GM18511 (cell line): ENCODE measurements around the gene SFXN4.
"Not testable (repeated sequence)": the region's sequence is repeated elsewhere in the genome, so short reads cannot be mapped to it uniquely, and the experiment has no call there.

Experiments used
- ATAC-seq: cut with Tn5 transposase; IDR thresholded peaks from one replicate; pipeline ENCODE4 v1.9.1; 2021; ENCODE audit warnings: mild to moderate bottlenecking, moderate library complexity; ENCODE audit not compliant: unreplicated experiment

The SFXN4 gene

DNA sequence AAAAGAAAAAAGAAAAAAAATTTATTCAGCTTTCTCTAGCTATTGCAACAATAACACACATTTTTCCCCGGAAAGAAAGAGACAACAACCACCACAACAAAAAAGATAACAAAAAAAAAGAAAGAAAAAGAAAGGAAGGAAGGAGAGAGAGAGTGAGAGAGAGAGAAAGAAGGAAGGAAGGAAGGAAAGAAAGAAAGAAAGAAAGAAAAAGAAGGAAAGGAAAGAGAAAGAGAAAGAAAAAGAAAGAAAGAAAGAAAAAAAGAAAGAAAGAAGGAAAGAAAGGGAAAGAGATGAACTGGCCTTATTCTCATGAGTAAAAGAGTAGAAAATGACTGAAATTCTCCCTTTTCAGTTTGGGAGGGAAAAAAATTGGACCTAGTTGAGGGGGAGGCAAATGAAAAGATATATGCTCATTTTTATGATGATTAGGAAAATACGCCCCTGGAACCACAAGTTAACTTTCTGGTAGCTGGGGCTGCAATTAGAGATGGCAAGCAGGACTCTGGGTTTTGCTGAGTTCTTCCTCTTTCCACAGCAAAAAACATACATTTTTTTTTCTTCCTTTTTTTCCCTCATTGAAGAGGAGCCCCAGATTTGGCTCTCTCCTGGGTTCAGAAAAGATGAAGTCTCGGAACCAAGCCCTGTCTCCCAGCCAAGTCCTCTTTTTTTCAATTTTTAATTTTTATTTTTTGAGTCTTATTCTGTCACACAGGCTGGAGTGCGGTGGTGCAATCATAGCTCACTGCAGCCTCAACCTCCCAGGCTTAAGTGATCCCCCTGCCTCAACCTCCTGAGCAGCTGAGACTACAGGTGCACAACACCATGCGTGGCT lies 25.7 kb upstream of the SFXN4 start:
- no peak for ATAC-seq

- ATAC-seq, result no peak
These were observed 24.8 kb upstream of the SFXN4 start for GRCh38 chr10:119190353-119190752.

GRCh38 chr10:119189811-119190282 lies 24.3 kb upstream of the SFXN4 start:
- ATAC-seq, result no peak

DNA sequence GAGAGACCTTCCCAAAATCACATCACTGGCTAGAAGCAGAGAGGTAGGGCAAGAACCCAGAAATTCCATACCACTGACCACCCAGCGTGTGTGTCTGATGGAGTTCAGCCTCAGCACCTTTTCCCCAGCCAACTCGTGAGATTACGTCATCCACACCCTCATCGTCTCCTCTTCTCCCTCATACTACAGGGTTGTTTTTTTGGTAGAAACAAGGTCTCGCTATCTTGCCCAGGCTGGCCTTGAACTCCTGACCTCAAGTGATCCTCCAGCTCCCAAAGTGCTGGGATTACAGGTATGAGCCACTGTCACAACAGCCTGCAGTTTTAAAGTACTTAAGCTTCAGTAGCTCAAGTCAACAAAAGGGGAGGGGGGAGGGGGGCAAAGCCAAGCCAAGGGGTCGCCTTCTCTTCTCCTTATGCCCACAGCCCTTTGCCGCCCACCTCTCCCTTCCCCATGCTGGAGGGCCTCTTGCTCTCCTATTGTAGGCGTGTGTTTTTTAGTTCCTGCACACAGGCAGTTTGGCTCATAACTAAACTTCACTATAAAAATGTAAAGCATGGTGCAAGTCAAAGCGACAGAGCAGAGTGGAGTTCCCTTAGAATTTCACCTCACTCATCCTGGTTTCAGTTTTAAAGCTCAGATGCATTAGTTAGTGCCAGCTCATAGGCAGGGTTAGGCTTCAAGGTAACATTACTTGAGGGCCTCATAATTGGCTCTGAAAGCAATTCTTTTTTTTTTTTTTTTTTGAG lies 18.3 kb upstream of the SFXN4 start:
- no peak for ATAC-seq

DNA sequence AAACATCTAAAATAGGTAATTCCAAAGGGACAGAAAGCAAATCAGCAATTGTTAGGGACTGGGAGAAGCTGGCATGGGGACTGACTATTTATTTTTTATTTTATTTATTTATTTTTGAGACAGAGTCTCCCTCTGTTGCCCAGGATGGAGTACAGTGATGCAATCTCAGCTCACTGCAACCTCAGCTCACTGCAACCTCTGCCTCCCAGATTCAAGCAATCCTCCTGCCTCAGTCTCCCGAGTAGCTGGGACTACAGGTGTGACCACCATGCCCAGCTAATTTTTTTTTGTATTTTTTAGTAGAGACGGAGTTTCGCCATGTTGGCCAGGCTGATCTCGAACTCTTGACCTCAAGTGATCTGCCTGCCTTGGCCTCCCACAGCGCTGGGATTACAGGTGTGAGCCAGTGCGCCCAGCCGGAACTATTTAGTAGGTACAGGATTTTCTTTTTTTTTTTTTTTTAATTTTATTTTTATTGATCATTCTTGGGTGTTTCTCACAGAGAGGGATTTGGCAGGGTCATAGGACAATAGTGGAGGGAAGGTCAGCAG lies 15.4 kb upstream of the SFXN4 start:
- ATAC-seq, result not testable (repeated sequence)

- ATAC-seq, result peak; percentile 95
These were observed 13.0 kb upstream of the SFXN4 start, which contains the start of gene PRDX3 for GRCh38 chr10:119178372-119179119. Gene PRDX3, minus strand, starts transcription at chr10:119178812. Its CDS starts 22 bp downstream, at chr10:119178790.

DNA sequence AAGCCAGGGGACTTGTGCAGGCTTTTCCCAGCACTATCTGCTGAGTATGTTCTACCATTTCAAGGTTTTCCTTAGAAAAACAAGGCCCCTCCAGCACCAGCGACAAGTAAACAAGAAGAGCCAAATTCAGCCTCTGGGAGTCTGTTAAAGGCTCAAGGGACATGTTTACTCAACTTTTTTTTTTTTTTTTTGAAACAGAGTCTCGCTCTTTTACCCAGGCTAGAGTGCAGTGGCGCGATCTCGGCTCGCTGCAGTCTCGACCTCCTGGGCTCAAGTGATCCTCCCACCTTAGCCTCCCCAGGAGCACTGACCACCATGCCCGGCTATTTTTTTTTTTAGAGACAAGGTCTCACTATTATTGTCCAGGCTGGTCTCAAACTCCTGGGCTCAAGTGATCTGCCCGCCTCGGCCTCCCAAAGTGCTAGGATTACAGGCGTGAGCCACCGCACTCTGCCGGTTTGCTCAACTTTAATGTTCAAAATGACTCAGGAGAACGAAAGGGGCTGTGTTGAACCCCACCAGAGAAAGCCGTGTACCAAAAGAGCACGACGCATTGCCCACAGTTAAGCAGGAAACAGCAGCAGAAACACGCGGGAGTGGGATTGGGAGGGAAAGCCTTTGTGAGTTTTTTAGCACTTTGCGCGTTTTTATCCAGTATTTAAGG lies 12.3 kb upstream of the SFXN4 start:
- peak; percentile 33 for ATAC-seq

DNA sequence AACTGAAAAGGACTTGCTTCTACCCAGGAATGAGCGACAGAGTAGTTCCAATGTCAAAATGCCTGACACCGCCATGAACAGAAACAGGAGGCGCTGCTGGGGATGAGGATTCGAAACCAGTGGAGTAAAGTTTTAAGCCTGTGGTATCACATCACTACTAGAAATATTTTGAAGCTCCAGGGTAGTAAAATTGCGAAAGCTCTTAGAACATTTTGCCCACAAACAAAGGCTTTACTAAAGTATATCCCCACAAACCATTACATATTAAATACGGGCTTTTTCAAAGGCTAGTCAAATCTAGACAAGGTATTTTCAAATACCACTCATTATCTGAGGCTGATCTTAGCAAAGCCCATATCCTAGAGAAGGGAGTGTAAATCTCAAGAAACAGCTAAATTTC lies 10.7 kb upstream of the SFXN4 start:
- no peak for ATAC-seq

- no peak for ATAC-seq
These were observed 8.6 kb upstream of the SFXN4 start for GRCh38 chr10:119174109-119174508.

DNA sequence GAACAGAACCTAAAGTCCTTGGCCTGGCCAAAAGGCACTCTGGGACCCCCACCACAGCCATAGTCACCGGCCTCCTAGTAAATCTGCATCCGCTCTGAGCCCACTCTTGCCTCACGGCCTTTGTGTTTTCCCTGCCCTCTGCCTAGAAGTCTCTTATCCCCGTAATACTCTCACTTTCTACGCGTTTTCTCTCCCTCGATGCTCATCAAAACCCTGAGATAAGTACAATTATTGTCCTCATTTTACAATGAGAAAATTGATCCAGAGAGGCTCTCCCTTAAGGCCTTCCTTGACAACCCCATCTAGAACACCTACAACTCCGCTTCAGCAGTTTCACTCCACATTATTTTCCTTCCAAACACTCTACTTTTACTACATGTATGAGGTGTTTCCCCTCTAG lies 1.5 kb upstream of the SFXN4 start:
- no peak for ATAC-seq

- ATAC-seq, result no peak
These were observed 1.1 kb upstream of the SFXN4 start for GRCh38 chr10:119166564-119166963.

GRCh38 chr10:119166118-119166500 lies 595 bp upstream of the SFXN4 start:
- ATAC-seq, result peak; percentile 11

DNA sequence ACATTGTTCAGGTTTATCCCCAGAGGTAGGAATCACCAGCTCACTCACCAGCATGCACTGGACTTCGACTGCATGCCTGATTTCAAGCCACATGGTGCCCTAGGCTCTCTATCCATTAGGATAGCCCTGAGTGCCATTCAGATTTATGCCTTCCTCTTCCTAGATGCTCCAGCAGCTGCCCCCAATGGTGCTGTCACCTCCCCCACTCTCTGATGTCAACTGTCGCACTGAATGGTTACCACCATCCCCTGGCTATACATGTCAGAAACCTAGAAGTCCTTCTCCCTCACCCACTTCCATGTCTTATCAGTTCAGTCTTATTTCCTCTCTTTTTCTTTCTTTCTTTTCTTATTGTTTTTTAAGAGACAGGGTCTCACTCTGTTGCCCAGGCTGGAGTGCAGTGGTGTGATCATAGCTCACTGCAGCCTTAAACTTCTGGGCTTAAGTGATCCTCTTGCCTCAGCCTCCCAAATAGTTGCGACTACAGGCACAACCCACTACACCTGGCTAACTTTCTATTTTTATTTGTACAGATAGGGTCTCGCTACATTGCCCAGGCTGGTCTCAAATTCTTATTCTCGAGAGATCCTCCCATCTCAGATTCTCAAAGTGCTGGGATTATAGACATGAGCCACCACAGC lies 2.9 kb downstream of the SFXN4 start:
- ATAC-seq, result no peak

DNA sequence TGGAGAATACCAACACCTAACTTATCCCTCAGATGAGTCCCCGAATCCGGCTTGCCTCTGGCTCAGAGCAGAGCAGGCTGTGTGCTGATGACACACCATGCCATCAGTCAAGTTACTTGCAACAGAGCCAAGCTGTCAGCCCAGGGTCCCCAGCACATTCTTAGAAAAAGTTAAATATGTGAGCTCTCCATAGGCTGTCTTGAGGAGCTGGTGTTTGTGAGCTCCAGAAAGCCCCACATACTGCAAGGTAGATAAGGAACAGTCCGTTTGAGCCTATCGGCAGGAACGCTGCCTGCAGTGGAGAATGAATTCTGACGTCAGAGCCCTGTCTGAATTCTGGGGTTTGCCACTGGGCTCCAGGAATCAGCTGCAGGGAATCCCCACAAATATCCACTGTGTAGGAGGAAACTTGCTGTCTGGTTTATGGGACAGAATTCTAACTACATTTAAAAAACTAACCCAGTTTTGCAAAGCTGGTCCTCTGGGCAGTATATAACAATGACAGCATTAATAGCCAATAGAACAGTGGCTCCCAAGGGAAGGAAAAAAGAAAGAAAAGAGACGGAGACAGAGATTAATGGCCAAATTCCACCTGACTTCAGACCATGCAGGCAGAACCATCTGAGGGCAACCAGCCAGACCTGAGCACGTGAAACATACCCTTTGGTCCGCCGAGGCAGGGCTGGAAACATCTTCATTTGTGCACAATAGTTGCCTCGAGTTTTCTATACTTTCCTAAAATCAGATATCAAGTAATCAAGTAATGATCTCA lies 3.6 kb downstream of the SFXN4 start:
- ATAC-seq, result no peak

DNA sequence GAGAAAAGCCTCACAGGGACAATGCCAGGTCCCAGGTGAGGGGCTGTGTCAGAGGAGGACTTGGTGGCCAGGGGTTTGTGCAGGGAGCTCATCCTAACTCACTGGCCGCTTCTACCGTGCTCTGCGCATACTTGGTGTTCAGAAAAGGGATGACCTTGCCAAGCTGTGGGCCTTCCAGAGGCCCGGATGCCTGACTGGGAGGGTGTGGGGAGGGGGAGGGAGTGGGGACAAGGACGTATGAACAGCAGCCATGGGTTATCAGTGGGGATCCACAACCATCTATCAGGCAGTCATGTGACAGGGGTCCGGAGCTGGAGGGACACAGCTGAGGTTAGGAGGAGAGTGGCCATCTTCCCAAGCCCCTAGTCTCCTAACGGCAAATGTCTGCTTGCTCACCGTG lies 6.2 kb downstream of the SFXN4 start:
- no peak for ATAC-seq

- no peak for ATAC-seq
These were observed 11.9 kb downstream of the SFXN4 start for GRCh38 chr10:119153661-119154060.

- no peak for ATAC-seq
These were observed 12.5 kb downstream of the SFXN4 start for GRCh38 chr10:119153041-119153440.

- ATAC-seq, result not testable (repeated sequence)
These were observed 13.9 kb downstream of the SFXN4 start for GRCh38 chr10:119151601-119152000.

DNA sequence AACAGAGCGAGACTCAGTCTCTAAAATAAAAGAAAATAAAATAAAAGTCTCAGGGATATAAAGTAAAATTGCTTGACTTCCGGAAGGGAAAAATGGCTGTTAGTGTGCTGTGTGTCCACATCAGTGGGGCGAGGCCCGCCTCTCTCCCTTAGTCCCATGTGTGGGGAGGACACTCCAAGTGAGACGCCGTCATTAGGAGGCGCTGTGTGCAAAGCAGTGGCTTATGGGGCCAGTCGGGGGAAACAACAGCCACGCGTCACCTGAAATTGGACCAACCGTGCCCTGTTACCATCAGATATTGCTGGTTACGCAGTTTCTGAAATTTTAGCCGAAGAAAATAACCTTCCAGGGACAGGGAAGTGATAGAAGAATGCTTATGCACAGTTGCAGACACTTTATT lies 15.8 kb downstream of the SFXN4 start:
- no peak for ATAC-seq
